ENCODE results near the gene RIPOR2. TPM values are rescaled to one million over a fixed set of nuclear protein-coding genes. Genes with fewer than 3 reads are reported as not detected.
"Not testable (repeated sequence)": the region's sequence is repeated elsewhere in the genome, so short reads cannot be mapped to it uniquely, and the experiment has no call there.

The RIPOR2 gene
- total RNA-seq, 1 donor from 2014 or later, result 9.4 TPM

GRCh38 chr6:24761851-24762250, 173.9 kb downstream of the RIPOR2 start:
- Mint-ChIP-seq H3K4me3 (ENCODE audit: low read depth) (no peak overlapping the region), H3K9me3 (no peaks in the 10 kb centered on the region), H3K4me1 (ENCODE audit: low read depth) (peaks cover 11% of the 10 kb centered on the region), H3K36me3 (ENCODE audit: low read depth) (no peaks in the 10 kb centered on the region), H3K27ac (no peak overlapping the region), H3K27me3 (ENCODE audit: low read depth) (no peaks in the 10 kb centered on the region)
- DNase-seq (ENCODE audit: low spot score), result no peak
- intact Hi-C loops (cut with micrococcal nuclease), result no loop called here

GRCh38 chr6:24761193-24761835, 174.4 kb downstream of the RIPOR2 start:
- Mint-ChIP-seq H3K36me3 (ENCODE audit: low read depth) (no peaks in the 10 kb centered on the region), H3K4me3 (ENCODE audit: low read depth) (no peak overlapping the region), H3K27me3 (ENCODE audit: low read depth) (no peaks in the 10 kb centered on the region), H3K9me3 (no peaks in the 10 kb centered on the region), H3K4me1 (ENCODE audit: low read depth) (peaks cover 8% of the 10 kb centered on the region), H3K27ac (no peak overlapping the region)
- intact Hi-C loops (cut with micrococcal nuclease), result no loop called here
- DNase-seq (ENCODE audit: low spot score), result no peak

- H3K27ac Mint-ChIP-seq, result no peak overlapping the region
- no peak for DNase-seq (ENCODE audit: low spot score)
- H3K36me3 Mint-ChIP-seq (ENCODE audit: low read depth), result no peaks in the 10 kb centered on the region
- intact Hi-C loops (cut with micrococcal nuclease), result no loop called here
- peaks cover 7% of the 10 kb centered on the region for H3K4me1 Mint-ChIP-seq (ENCODE audit: low read depth)
- no peaks in the 10 kb centered on the region for H3K27me3 Mint-ChIP-seq (ENCODE audit: low read depth)
- H3K9me3 Mint-ChIP-seq, result no peaks in the 10 kb centered on the region
- no peak overlapping the region for H3K4me3 Mint-ChIP-seq (ENCODE audit: low read depth)
Measured at GRCh38 chr6:24760210-24760609, 175.6 kb downstream of the RIPOR2 start.

DNA sequence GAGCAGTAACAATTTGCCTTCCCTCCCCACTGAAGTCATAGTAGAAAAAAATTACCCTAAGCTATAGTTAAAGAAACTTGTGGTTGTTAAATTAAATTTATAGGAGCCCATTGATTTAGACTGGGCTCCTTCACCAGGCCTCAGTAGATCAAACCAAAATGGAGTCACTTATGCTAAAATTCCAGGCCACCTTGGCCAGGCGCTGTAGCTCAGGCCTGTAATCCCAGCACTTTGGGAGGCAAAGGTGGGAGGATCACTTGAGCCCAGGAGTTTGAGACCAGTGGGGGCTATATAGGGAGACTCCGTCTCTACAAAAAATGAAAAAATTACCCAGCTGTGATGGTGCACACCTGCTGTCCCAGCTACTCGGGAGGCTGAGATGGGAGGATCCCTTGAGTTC, 176.0 kb downstream of the RIPOR2 start:
- DNase-seq (ENCODE audit: low spot score), result no peak
- Mint-ChIP-seq H3K4me3 (ENCODE audit: low read depth) (no peak overlapping the region), H3K9me3 (no peaks in the 10 kb centered on the region), H3K27me3 (ENCODE audit: low read depth) (no peaks in the 10 kb centered on the region), H3K36me3 (ENCODE audit: low read depth) (no peaks in the 10 kb centered on the region), H3K4me1 (ENCODE audit: low read depth) (peaks cover 5% of the 10 kb centered on the region), H3K27ac (no peak overlapping the region)
- intact Hi-C loops (cut with micrococcal nuclease), result no loop called here

DNA sequence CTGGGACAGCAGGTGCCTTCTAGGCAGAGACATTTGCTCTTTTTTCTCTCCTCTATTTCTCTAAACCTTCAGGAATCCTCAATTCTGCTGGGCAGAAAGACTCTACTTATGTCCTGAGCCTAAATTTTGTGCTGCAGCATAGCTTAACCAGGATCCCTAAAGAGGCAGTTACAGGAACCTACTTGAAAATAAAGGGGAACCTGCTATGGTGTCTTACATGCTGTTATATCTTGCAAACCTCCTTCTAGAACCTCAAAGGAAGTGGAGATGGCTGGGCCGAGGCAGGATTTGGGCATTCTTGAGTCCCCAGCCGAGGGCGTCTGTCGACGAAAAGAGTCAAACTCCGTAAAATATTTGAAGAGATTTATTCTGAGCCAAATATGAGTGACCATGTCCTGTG, 178.1 kb downstream of the RIPOR2 start:
- intact Hi-C loops (cut with micrococcal nuclease), result no loop called here

DNA sequence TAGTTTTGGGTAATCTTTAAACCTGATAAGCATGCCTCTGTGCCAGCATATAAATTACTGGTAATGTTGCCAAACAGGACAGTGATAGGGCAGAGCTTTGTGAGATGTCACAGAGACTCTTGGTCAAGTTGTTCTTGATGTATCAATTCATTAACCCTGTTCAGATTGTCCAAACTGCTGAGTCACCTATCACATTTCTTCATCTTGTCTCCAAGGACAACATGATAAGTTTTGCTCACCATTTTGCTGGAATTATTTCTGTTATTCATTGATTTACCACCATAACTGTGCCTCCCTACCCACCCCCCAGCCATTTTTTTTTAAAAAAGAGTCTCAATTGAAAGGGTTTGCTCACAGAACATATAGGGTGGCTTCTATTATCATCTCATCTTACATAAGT, 180.5 kb downstream of the RIPOR2 start:
- no peak for DNase-seq (ENCODE audit: low spot score)
- Mint-ChIP-seq H3K27me3 (ENCODE audit: low read depth) (peaks cover 5% of the 10 kb centered on the region), H3K9me3 (no peaks in the 10 kb centered on the region), H3K36me3 (ENCODE audit: low read depth) (no peaks in the 10 kb centered on the region), H3K27ac (no peak overlapping the region), H3K4me3 (ENCODE audit: low read depth) (no peak overlapping the region), H3K4me1 (ENCODE audit: low read depth) (no peaks in the 10 kb centered on the region)
- intact Hi-C loops (cut with micrococcal nuclease), result no loop called here

More for the DNA sequence above, 178.1 kb downstream of the RIPOR2 start:
- DNase-seq (ENCODE audit: low spot score), result no peak
- Mint-ChIP-seq H3K4me1 (ENCODE audit: low read depth) (peaks cover 5% of the 10 kb centered on the region), H3K27ac (no peak overlapping the region), H3K9me3 (no peaks in the 10 kb centered on the region), H3K4me3 (ENCODE audit: low read depth) (no peak overlapping the region), H3K27me3 (ENCODE audit: low read depth) (no peaks in the 10 kb centered on the region), H3K36me3 (ENCODE audit: low read depth) (no peaks in the 10 kb centered on the region)

GRCh38 chr6:24754378-24754777, 181.4 kb downstream of the RIPOR2 start:
- H3K4me3 Mint-ChIP-seq (ENCODE audit: low read depth); H3K4me1 Mint-ChIP-seq (ENCODE audit: low read depth); H3K27me3 Mint-ChIP-seq (ENCODE audit: low read depth): not testable (repeated sequence)

More at GRCh38 chr6:24754378-24754777, 181.4 kb downstream of the RIPOR2 start:
- H3K9me3 Mint-ChIP-seq; intact Hi-C loops (cut with micrococcal nuclease); DNase-seq (ENCODE audit: low spot score); H3K27ac Mint-ChIP-seq; H3K36me3 Mint-ChIP-seq (ENCODE audit: low read depth): not testable (repeated sequence)

Other genes with a start within 250 kb of the RIPOR2 start
- 117 and 122 TPM in 2 replicates for gene C6orf62, start 216.8 kb downstream of the RIPOR2 start, total RNA-seq
- 68.5 and 71.5 TPM in 2 replicates for gene GMNN, start 161.0 kb downstream of the RIPOR2 start, total RNA-seq
- gene ARMH2, start 137.0 kb downstream of the RIPOR2 start, total RNA-seq, result not detected in 2 replicates

Measured in activated T-helper 2 cell treated with anti-CD3 and anti-CD28 coated beads, Interferon-gamma antibody, Interleukin-2, Interleukin-4, amounts not matched to agents 10 μg/mL and 5 μg/mL and 100 μg/mL, durations not matched to agents 14 hours and 24 hours and 36 hours (primary cell).